ENCODE results near the gene MAGEA9.
A peak's percentile ranks its signal among the peaks of the same experiment; 100 is the strongest.
"Not testable (repeated sequence)": the region's sequence is repeated elsewhere in the genome, so short reads cannot be mapped to it uniquely, and the experiment has no call there.

The MAGEA9 gene

DNA sequence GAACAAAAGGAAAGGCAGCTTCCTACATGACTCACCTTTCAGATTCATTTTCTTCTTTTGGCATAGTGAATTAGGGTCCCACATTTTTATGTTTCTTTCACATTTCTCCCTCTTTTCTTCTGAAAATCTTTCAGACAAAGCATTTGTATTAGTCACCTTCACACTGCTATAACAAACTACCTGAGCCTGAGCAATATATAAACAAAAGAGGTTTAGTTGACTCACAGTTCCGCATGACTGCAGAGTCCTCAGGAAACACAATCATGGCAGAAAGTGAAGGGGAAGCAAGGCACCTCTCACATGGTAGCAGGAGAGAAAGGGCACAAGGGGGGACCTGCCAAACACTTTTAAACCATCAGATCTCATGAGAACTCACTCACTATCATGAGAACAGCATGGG is 36.9 kb downstream of the MAGEA9 start:
- DNase-seq = no peak

- no peak for DNase-seq
Measured at GRCh38 chrX:149819371-149819770, 37.6 kb downstream of the MAGEA9 start.

DNA sequence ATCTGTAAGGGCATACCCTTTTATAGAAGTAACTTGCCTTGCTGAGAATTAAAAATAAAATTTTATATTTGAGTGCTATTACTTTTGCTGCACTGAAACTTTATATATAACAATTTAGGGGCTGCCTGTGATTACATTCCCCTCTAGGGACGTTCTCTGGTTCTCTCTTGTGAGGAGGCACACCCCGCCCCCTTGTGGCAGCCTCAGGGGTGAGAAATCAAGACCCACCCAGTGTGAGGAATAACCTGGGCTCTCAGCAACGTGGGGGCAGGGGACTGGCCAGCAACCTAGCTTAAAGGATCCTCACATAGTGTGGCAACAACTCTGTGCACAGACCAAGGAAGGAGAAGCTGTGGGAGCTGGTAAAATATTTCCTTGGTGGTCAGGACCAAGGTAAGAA is 43.7 kb downstream of the MAGEA9 start:
- DNase-seq = peak in 1 of 2 experiments; percentile 16

- DNase-seq = no peak
Measured at GRCh38 chrX:149827254-149827653, 45.5 kb downstream of the MAGEA9 start.

DNA sequence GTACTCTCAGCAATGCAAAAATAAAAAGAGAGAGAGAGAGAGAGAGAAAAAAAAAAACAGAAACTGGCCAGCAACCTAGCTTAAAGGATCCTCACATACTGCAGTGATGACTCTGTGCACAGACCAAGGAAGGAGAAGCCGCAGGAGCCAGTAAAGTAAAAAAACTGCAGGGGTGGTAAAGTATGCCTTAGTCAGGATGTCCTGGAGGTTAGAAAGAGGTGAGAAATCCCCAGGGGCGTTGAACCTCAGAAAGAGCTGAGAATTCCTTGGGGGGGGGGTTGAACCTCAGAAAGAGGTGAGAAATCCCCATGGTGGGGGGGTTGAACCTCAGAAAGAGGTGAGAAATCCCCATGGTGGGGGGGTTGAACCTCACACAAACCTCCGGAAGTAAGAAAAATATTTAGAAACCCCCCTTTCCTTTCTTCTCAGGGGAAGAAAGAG is 48.0 kb downstream of the MAGEA9 start:
- DNase-seq = no peak

DNA sequence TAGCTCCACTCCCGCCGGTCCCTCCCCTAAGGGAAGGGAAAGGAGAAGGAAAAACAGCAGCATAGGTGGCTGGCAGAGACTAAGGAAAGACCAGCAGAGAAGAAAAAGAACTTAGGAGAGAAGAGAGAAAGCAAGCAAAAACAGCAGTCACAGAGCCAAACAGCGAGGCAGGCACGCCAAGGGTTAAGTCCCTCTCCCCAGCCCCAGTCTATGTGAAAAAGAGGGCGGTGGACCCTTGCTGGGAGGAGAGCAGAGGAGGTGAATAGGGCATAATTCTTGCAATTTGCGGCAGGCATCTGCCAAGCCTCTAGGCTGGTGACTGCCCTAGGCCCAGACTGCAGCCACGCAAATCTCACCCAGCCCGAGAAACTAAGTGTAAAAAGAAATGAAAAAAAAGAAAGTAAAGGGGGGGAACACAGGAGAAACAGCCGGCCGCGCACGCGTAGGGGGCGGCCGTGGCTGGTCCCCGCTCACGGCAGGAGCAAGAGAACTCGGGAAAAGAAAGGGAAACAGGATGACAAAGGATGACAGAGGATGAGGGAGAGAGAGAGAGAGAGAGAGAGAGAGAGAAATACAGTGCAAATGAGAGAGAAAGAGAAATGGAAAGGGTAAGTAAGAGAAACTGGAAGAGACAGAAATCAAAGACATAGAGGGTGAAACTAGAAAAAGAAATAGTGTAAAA is 48.6 kb downstream of the MAGEA9 start:
- DNase-seq = no peak

DNA sequence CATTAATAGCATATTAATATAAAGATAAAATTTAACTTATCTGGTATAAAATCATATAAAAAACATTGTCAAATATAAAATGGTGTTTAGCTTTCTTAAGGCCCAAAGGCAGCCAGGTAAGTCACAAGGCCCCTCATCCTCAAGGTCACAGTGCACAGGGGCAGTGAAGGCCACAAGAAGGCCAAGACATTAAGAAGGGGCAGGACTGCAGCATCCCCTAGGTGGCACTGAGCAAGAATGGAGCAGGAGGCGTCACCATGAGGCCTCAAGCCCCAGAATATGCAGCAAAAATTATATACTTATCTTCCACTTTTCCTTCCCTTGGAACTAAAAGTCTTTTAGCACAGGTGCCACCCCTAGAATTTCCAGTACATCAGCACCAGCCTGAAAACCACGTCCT is 49.7 kb downstream of the MAGEA9 start:
- no peak for DNase-seq

- not testable (repeated sequence) for DNase-seq
Measured at GRCh38 chrX:149836728-149837127, 55.0 kb downstream of the MAGEA9 start.

GRCh38 chrX:149837167-149837566 is 55.4 kb downstream of the MAGEA9 start:
- no peak for DNase-seq
